NCI-H446 (cell line): Measurements from ENCODE around the gene GSTT4.
"Not testable (repeated sequence)": the region's sequence is repeated elsewhere in the genome, so short reads cannot be mapped to it uniquely, and the experiment has no call there.

Experiments
- DNase-seq, 2 experiments: peaks; one replicate each; lab custom pipeline; 2025; lab: John Stamatoyannopoulos, UW

The GSTT4 gene

DNA sequence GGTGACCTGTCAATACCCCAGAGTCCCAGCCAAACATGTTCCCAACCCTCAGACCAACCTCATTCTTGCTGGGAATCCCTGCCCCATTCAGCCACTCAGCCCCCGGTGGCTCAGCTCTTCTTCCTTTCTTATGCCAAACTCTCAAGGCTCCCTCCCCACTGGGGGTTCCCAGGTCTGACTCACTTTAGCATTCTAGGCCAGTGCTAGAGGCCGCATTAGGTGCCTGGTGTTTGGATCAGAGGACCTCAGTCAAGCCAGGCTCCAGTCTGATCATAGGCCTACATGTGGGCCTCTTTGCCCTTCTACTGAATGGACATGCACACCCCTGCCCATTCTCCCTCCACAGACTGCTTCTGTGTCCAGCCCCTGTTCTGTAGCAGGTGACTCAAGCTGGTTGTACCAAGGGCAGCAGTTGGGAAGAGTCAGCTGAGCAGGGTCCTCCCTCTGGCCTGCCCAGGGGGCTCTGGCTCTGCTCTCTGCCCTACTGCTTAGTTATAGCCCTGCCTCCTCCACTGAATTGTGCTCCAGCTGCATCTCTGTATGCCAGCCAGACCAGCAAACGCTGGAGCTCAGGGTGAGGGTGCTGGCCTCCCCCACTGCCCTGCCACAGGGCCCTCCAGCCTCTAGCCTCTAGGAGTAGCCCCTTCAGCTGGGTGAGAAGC lies 15.5 kb downstream of the GSTT4 start:
- DNase-seq: not testable (repeated sequence)

DNA sequence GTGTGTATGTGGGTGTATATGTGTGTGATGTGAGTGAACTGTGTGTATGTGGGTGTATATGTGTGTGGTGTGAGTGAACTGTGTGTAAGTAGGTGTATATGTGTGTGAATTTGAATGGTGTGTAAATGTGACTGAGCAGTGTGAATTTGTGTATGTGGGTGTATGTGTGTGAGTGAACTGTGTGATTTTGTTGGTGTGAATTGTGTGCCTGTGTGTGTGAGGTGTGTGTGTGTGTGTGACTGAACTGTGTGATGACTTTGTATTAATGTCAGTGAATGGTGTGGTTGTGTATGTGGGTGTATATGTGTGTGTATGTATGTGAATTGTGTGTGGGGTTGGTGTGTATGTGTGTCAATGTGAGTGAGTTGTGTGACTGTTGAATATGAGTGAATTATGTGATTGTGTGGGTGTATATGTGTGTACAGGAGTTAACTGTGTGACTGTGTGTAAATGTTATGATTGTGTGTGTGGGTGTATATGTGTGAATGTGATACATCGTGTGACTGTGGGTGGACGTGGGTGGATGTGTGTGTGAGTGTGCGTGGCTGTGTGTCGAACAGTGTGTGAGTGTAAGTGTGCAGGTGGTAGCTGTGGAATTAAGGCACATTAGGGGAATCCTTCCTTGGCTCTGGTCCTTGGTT lies 18.6 kb downstream of the GSTT4 start:
- not testable (repeated sequence) for DNase-seq

GRCh38 chr22:23986089-23986488 lies 19.2 kb downstream of the GSTT4 start:
- not testable (repeated sequence) for DNase-seq

GRCh38 chr22:23984430-23984829 lies 20.8 kb downstream of the GSTT4 start:
- peak; percentile 60 to 83 for DNase-seq

DNA sequence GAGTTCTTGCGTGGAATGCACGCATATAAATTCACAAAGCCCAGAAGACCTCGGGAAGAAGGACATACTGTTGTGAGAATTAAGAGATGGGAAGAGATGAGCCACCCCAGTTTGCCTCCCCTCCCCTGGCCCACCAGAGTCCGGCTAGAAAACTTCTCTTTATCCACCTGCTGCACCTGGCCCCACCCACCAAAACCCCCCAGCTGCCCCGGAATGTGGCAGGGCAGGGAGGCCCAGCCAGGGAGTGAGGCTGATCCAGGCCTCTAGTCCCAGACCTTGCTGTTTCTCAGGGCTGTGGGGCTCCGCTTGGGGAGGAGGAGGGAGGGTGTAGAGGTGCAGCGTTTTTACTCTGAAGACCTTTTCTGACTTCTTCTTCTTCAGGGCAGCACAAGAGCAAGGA lies 24.7 kb downstream of the GSTT4 start:
- not testable (repeated sequence) for DNase-seq

GRCh38 chr22:23979557-23980240 lies 25.6 kb downstream of the GSTT4 start, which contains the start of gene GSTT2:
GSTT2 (plus strand) TSS chr22:23980134.
- not testable (repeated sequence) for DNase-seq

DNA sequence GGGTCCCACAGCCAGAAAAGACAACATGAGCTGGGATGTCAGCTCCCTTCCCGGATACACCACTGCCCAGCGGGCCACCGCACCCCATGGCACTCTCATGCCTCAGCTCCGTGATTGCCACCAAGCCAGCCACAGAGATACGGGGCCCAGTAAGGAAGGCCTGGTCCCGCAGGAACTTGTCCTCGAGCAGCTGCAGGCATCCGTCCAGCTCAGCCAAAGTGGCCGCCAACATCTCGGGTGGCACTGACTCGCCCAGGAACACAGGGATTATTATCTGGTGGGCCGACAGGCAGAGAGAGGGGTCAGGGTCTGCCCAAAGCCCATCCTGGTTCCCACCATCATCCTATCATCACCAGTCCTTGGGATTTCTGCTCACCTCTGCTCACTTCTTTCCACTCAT lies 27.9 kb downstream of the GSTT4 start:
- DNase-seq: not testable (repeated sequence)

GRCh38 chr22:23974836-23975352 lies 30.4 kb downstream of the GSTT4 start:
- DNase-seq: not testable (repeated sequence)

DNA sequence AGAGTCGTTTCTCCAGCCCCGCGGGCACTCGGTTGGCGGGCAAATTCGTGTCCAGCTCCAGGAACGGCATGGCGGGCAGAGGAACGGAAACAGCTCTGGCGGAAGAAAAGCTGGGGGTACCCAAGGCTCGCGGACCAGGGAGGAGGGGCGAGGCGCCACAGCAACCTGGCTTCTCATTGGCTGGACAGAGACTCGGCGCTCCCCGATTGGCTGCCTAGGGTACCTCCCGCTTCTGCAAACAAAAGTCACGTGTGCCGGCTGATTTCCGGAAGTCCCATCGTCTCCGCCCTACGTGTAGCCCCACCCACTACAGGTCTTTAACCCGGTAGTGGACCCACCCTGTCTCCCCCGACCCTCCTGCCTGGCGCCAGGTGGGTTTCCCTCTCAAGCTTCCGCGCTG lies 30.9 kb downstream of the GSTT4 start, which contains the start of gene DDT:
Gene DDT (minus strand): TSS at position 97 of the 400 bp plus-strand sequence. CDS start 27 bp downstream, at position 70.
- DNase-seq: not testable (repeated sequence)

DNA sequence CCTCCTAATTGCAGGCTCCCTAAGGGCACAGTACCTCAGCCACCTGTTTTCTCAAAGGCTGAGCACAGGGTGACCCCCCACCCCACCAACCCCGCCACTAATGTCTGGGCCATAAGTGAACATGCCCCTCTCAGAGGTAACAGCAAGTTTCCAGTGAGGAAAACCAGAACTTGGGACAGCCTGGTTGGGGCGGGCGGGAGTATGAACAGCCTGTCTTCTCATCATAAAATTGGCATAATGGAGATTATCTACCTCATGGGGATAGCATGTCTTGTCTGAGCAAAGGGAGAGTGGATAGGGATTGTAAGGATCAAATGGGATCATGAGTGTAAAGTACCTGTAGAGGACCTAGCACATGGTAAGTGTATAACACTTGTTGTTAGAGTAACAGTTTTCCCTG lies 33.3 kb downstream of the GSTT4 start:
- DNase-seq: not testable (repeated sequence)

- no peak for DNase-seq
Observed at GRCh38 chr22:23970816-23971486, 34.3 kb downstream of the GSTT4 start.

DNA sequence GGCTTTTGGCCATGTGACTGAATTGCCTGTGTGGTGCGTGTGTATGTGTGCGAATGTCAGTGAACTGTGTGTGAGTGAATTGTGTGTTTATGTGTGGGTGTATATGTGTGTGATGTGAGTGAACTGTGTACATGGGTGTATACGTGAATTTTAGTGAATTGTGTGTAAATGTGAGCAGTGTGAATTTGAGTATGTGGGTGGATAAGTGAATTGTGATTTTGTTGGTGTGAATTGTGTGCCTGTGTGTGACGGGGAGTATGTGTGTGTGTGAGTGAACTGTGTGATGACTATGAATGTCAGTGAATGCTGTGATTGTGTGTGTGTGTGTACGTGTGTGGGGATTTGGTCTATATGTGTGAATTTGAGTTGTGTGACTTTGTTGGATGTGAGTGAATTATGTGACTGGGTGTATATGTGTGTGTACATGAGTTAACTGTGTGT lies 35.0 kb downstream of the GSTT4 start:
- DNase-seq: no peak

DNA sequence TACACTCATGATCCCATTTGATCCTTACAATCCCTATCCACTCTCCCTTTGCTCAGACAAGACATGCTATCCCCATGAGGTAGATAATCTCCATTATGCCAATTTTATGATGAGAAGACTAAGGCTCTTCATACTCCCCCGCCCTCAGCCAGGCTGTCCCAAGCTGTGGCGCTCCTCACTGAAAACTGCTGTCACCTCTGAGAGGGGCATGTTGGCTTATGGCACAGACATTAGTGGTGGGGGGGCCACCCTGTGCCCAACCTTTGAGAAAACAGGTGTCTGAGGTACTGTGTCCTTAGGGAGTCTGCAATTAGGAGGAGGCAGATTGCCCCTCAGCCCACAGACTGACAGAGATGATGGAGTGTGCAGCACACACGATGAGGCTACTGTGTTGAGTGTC lies 36.2 kb downstream of the GSTT4 start:
- DNase-seq: no peak

GRCh38 chr22:23966568-23966967 lies 38.7 kb downstream of the GSTT4 start, which contains the start of gene DDTL:
DDTL (plus strand) TSS chr22:23966888; CDS start chr22:23966915, 27 bp downstream.
- DNase-seq: not testable (repeated sequence)

DNA sequence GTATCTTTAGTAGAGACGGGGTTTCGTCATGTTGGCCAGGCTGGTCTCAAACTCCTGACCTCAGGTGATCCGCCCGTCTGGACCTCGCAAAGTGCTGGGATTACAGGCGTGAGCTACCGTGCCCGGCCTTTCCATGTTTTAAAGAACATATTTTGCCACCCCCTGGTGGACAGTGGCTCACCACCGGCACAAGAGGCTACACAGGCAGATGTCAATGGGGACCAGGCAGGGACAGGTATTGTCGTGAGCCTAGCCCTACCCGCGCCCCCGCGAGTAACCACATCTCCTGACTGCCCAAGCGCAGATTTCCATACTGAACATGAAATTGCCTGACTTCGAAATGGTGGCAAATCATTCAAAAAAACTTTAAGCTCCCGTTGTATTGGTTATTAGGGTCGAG lies 39.2 kb downstream of the GSTT4 start:
- DNase-seq: not testable (repeated sequence)

DNA sequence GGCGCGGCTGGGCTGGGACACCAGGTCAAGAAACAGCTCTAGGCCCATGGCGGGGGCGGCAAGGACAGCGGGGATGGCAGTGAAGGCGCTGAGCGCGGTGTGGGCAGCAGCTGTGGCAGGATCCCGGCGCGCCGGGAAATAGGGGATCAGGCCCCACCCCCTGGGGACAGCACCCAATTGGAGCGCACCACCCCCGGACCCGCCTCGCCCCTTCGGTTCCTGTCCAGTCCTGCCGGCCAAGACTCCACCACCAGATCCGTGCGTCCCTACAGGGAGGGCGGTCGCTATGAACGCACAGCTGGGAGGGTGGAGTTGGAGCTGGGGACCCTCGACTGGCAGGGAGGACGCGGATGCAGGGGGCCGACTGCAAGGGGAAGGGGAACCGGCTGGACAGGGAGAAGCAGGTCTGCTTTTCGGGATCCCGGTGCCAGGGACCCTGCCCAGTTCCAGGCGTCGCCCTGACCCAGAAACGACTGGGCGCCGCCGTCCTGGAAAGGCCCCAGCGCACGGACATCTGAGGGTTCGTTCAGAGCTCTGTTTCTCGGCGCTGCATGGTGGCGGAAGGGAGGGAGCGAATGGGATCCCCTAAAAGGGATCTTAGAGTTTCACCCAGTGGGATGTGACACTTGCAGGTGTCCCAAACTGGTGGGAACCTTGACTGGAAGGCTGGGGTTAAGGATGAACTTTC lies 44.0 kb downstream of the GSTT4 start, which contains the start of gene GSTT2B:
Gene GSTT2B (minus strand): TSS at position 112 of the 688 bp plus-strand sequence. CDS start 64 bp downstream, at position 48.
- not testable (repeated sequence) for DNase-seq

DNA sequence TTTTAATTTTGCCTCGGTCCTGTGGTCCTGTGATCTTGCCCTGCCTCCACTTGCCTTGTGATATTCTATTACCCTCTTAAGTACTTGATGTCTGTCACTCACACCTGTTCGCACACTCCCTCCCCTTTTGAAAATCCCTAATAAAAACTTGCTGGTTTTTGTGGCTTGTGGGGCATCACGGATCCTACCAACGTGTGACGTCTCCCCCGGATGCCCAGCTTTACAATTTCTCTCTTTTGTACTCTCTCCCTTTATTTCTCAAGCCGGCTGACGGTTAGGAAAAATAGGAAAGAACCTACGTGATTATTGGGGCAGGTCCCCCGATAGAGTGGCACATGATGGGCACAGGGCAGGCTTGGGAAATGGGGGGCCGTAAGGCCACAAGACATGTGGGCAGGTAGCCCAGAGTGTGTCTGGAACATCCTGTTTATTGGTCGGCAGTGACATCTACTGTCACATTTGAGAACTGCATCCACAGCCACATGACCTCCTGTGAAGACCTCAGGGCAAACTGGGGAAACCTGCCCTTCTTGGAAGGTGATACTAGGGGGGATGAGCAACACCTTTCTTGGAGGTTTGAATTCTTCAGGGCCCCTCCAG lies 48.9 kb downstream of the GSTT4 start:
- DNase-seq: peak; percentile 64 to 83

GRCh38 chr22:23955886-23956285 lies 49.4 kb downstream of the GSTT4 start:
- DNase-seq: not testable (repeated sequence)

DNA sequence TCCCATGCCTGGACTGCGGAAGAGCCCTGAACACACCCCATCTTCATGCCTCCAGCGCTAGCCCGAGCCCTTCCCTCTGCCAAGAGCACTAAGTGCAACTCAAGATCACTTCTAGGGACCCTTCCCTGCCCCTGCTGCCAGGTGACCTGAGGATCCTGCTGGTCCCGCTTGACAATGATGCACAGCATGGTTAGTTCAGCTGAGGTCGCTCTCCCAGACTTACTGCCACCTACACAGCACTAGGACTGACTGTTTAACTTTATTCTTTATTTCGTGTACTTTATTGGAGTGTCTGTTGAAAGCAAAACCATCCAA lies 50.3 kb downstream of the GSTT4 start:
- DNase-seq: not testable (repeated sequence)

GRCh38 chr22:23954193-23954990 lies 50.9 kb downstream of the GSTT4 start:
- DNase-seq: not testable (repeated sequence)
